HepG2 (cell line): ENCODE results near the gene BIRC7. TPM values are rescaled to one million over a fixed set of nuclear protein-coding genes. Genes with fewer than 3 reads are reported as not detected.

ENCODE experiments used
- ATAC-seq: fragments of 200-7000 bp; cut with Tn5 transposase; 3 replicates; pipeline ENCODE4 v1.9.1; 2020; ENCODE audit warnings: mild to moderate bottlenecking, moderate library complexity
- BruUV-seq: library from RNA; stranded (reverse); fragments of 400-500 nt; replicated peaks from 2 replicates; lab custom pipeline; 2021; lab: Mats Ljungman, UMichigan
- CTCF ChIA-PET: fragments of 300-600 bp; formaldehyde crosslinking; extraction: SDS; loops from one replicate; lab custom pipeline; 2021; ENCODE audit warnings: low total read pairs, inconsistent platforms, low intra/inter-chr PET ratio; lab: Yijun Ruan, JAX
- POLR2A ChIA-PET: fragments of 350-600 bp; sonication (Branson Sonifier 250); formaldehyde crosslinking; loops from one replicate; lab custom pipeline; 2020; ENCODE audit warnings: antibody characterized with exemption, inconsistent platforms; lab: Yijun Ruan, JAX
- DNase-seq: peaks from one replicate; pipeline ENCODE4 v3.0.0-alpha.2; 2015; ENCODE audit warnings: low spot score
- FAIRE-seq: peaks from 3 replicates; lab custom pipeline; 2011; peaks lifted over from hg19 to GRCh38; lab: Jason Lieb, UNC
- H2AFZ ChIP-seq: one replicate; pipeline ENCODE4 v1.6.1; 2011; ENCODE audit warnings: low read length, inconsistent platforms
- H3K27ac ChIP-seq: fragments of 300-600 bp; 3 replicates; pipeline ENCODE4 v1.8.0; 2011; ENCODE audit warnings: mixed run types, mild to moderate bottlenecking, mixed read lengths, low read length, inconsistent platforms; ENCODE audit not compliant: insufficient read depth; ENCODE audit errors: extremely low read length
- H3K27me3 ChIP-seq, 2 experiments: fragments of 200-600 bp in 1 of 2; 2 replicates in 1 of 2; 3 replicates in 1 of 2; pipeline versions ENCODE4 v1.6.0 to v1.8.0; 2011; ENCODE audit warnings: low read length in 2 of 2, mild to moderate bottlenecking in 2 of 2, moderate library complexity in 2 of 2, inconsistent platforms in 1 of 2; ENCODE audit not compliant: insufficient read depth in 2 of 2, control insufficient read depth in 1 of 2
- H3K36me3 ChIP-seq, 2 experiments: fragments of 200-600 bp in 1 of 2; replicated peaks in 1 of 2; 2 replicates in 1 of 2; 3 replicates in 1 of 2; pipeline versions ENCODE4 v1.5.1 to v1.8.0; 2011; ENCODE audit warnings: low read length in 2 of 2, inconsistent platforms in 1 of 2; ENCODE audit not compliant: insufficient read depth in 2 of 2, control insufficient read depth in 1 of 2
- H3K4me1 ChIP-seq: 2 replicates; pipeline ENCODE4 v1.5.1; 2012; ENCODE audit warnings: low read length, inconsistent platforms; ENCODE audit not compliant: insufficient read depth
- H3K4me2 ChIP-seq: 2 replicates; pipeline ENCODE4 v1.6.0; 2011; ENCODE audit warnings: low read depth, low read length, inconsistent platforms
- H3K4me3 ChIP-seq, 3 experiments: fragments of 200-600 bp in 1 of 3; sonication (generic), shearing (Covaris generic) in 1 of 3; replicated peaks in 1 of 3; 2 replicates each; pipeline ENCODE4 v1.5.1; 2011 to 2016; ENCODE audit warnings: low read length in 3 of 3, inconsistent platforms in 2 of 3, low read depth in 2 of 3, mild to moderate bottlenecking in 2 of 3, control low read depth in 1 of 3, mixed read lengths in 1 of 3; ENCODE audit not compliant: insufficient read depth in 1 of 3
- H3K79me2 ChIP-seq: one replicate; pipeline ENCODE4 v1.6.1; 2011; ENCODE audit warnings: low read length, inconsistent platforms; ENCODE audit not compliant: insufficient read depth
- H3K9ac ChIP-seq: 2 replicates; pipeline ENCODE4 v1.6.0; 2011; ENCODE audit warnings: mild to moderate bottlenecking, low read depth, low read length, inconsistent platforms; ENCODE audit not compliant: insufficient read depth
- H3K9me3 ChIP-seq: 2 replicates; pipeline ENCODE4 v1.5.1; 2012; ENCODE audit warnings: mild to moderate bottlenecking, low read length
- H4K20me1 ChIP-seq: 2 replicates; pipeline ENCODE4 v1.6.0; 2011; ENCODE audit warnings: inconsistent platforms, mild to moderate bottlenecking, low read length, moderate library complexity; ENCODE audit not compliant: insufficient read depth
- BHLHE40 ChIP-seq: IDR thresholded peaks from 2 replicates; pipeline ENCODE4 v1.6.1; 2011; ENCODE audit warnings: low read length, improper control_type of control experiment
- BRF2 ChIP-seq: sonication (generic); formaldehyde crosslinking; IDR thresholded peaks from 2 replicates; pipeline ENCODE4 v1.8.1; 2022; ENCODE audit warnings: mild to moderate bottlenecking, missing genetic modification reagents
- CENPX ChIP-seq: sonication (generic); formaldehyde crosslinking; IDR thresholded peaks from 2 replicates; pipeline ENCODE4 v1.9.0; 2021; ENCODE audit warnings: mild to moderate bottlenecking, missing genetic modification reagents, moderate library complexity
- CREB3 ChIP-seq: sonication (generic); formaldehyde crosslinking; IDR thresholded peaks from 2 replicates; pipeline ENCODE4 v1.5.0; 2020; ENCODE audit warnings: missing genetic modification reagents
- GATAD1 ChIP-seq: IDR thresholded peaks from 2 replicates; pipeline ENCODE4 v1.6.1; 2016; ENCODE audit warnings: missing genetic modification reagents, missing compliant biosample characterization
- HIVEP1 ChIP-seq: sonication (generic); formaldehyde crosslinking; IDR thresholded peaks from 2 replicates; pipeline ENCODE4 v1.4.0; 2020; ENCODE audit warnings: mild to moderate bottlenecking, missing genetic modification reagents
- REST ChIP-seq, 2 experiments: IDR thresholded peaks; 2 replicates each; pipeline ENCODE4 v1.6.1; 2011 to 2012; ENCODE audit warnings: low read length in 2 of 2, borderline replicate concordance in 1 of 2, low read depth in 1 of 2, mild to moderate bottlenecking in 1 of 2, moderate library complexity in 1 of 2
- TMF1 ChIP-seq: sonication (generic); formaldehyde crosslinking; IDR thresholded peaks from 2 replicates; pipeline ENCODE4 v1.8.1; 2022; ENCODE audit warnings: low read depth, missing genetic modification reagents
- ZNF326 ChIP-seq: sonication (generic); formaldehyde crosslinking; IDR thresholded peaks from 2 replicates; pipeline ENCODE4 v1.4.0; 2020; ENCODE audit warnings: missing genetic modification reagents, borderline replicate concordance
- ZNF430 ChIP-seq: sonication (generic); formaldehyde crosslinking; IDR thresholded peaks from 2 replicates; pipeline ENCODE4 v1.9.0; 2021; ENCODE audit warnings: mild to moderate bottlenecking, missing genetic modification reagents
- ZNF510 ChIP-seq: sonication (generic); formaldehyde crosslinking; IDR thresholded peaks from 2 replicates; pipeline ENCODE4 v1.4.0; 2020; ENCODE audit warnings: low read depth, mild to moderate bottlenecking, missing genetic modification reagents
- ZNF570 ChIP-seq: sonication (generic); formaldehyde crosslinking; IDR thresholded peaks from 2 replicates; pipeline ENCODE4 v1.4.0; 2020; ENCODE audit warnings: mild to moderate bottlenecking, missing genetic modification reagents, borderline replicate concordance
- ZNF670 ChIP-seq: sonication (generic); formaldehyde crosslinking; IDR thresholded peaks from 2 replicates; pipeline ENCODE4 v1.8.0; 2022; ENCODE audit warnings: mild to moderate bottlenecking, missing genetic modification reagents, borderline replicate concordance
- ZNF780A ChIP-seq: sonication (generic); formaldehyde crosslinking; IDR thresholded peaks from 2 replicates; pipeline ENCODE4 v1.8.0; 2022; ENCODE audit warnings: mild to moderate bottlenecking, missing genetic modification reagents, moderate library complexity
- ZSCAN22 ChIP-seq: sonication (generic); formaldehyde crosslinking; IDR thresholded peaks from 2 replicates; pipeline ENCODE4 v1.4.0; 2020; ENCODE audit warnings: mild to moderate bottlenecking, missing genetic modification reagents
- ZSCAN29 ChIP-seq: sonication (generic); formaldehyde crosslinking; conservative IDR thresholded peaks from 2 replicates; pipeline ENCODE4 v1.4.0; 2020; ENCODE audit warnings: mild to moderate bottlenecking, missing genetic modification reagents
- WGBS: methylation state at CpG from one replicate; pipeline ENCODE4 v1.1.6; 2017; ENCODE audit warnings: low lambda C conversion rate; 5-methylcytosine and 5-hydroxymethylcytosine counted together
- in situ Hi-C: cut with HindIII; loops from 2 replicates; pipeline ENCODE4 v1.10.0; 2017; ENCODE audit warnings: low pct_unique_long_range_greater_than_20kb; ENCODE audit not compliant: extremely low pct_ligation_motif_present
- intact Hi-C: fragments of 100-400 bp; cut with micrococcal nuclease; formaldehyde crosslinking; loops from one replicate; pipeline ENCODE4 v1.10.0; 2022; ENCODE audit not compliant: unreplicated experiment
- polyA plus RNA-seq, 8 experiments: library from polyadenylated mRNA; depleted of rRNA in 3 of 8; stranded (reverse) in 7 of 8; unstranded in 1 of 8; fragments of >200 nt; fragmentation: Illumina TruSeq in 4 of 8; extraction: Trizol in 4 of 8; gene quantifications; 2 replicates each; pipeline versions ENCODE4 v1.2.1 to v1.2.3, GENCODE V29; 2011 to 2016; ENCODE audit warnings: low read depth in 4 of 8, missing spikeins in 1 of 8, mixed read lengths in 1 of 8; ENCODE audit not compliant: insufficient read depth in 1 of 8
- total RNA-seq, 5 experiments: library from RNA; depleted of rRNA; stranded (reverse); fragments of >200 nt; fragmentation: Illumina TruSeq; extraction: Trizol; gene quantifications; 2 replicates each; pipeline ENCODE4 v1.2.3, GENCODE V29; 2016; ENCODE audit warnings: low read depth in 1 of 5

Gene BIRC7
- total and polyA plus RNA-seq, 2 of the 13 experiments (the other 11 are each of a cell fraction or from before 2014, with no cell fraction given), result 0.27 to 5.1 TPM

GRCh38 chr20:63218701-63219446 is 16.8 kb upstream of the BIRC7 start (continued):
- TF ChIP-seq BRF2, result no peak

- DNase-seq, result no peak
- WGBS, result 17% methylated on average over 8 of the region's 8 CpGs
- H3K36me3 ChIP-seq, result peaks cover 0 to 5% of the 10 kb centered on the region in 2 experiments; a peak in 3 of 5 replicates
- no TSS peak for BruUV-seq
- no peak for FAIRE-seq
- no peak for ATAC-seq
- no peak overlapping the region for H2AFZ ChIP-seq
- no peak overlapping the region for H3K4me3 ChIP-seq
- intact Hi-C loops (loop anchor here (5.0 kb wide), 1 partner anchor 37 kb away; no protein-coding TSS in a partner anchor), in situ Hi-C loops (no loop called here)
- peaks cover 10% of the 10 kb centered on the region for H4K20me1 ChIP-seq
- CTCF ChIA-PET, result no interaction called here
- H3K4me1 ChIP-seq, result peaks cover 31% of the 10 kb centered on the region
- POLR2A ChIA-PET, result no interaction called here
- no peaks in the 10 kb centered on the region for H3K9me3 ChIP-seq
- H3K79me2 ChIP-seq, result peaks cover 11% of the 10 kb centered on the region
- no peak overlapping the region for H3K27ac ChIP-seq
- peaks cover 28 to 62% of the 10 kb centered on the region in 2 experiments; a peak in 4 of 5 replicates for H3K27me3 ChIP-seq
- H3K9ac ChIP-seq, result no peak overlapping the region
- no peak overlapping the region for H3K4me2 ChIP-seq
- TF ChIP-seq GATAD1 (CRISPR knock-in tag), result no peak
- TF ChIP-seq CENPX (CRISPR knock-in tag), result no peak
- TF ChIP-seq ZNF780A (CRISPR knock-in tag), result no peak
- no peak for TF ChIP-seq ZSCAN22 (CRISPR knock-in tag)
- no peak for TF ChIP-seq BHLHE40
- no peak for TF ChIP-seq ZNF670 (CRISPR knock-in tag)
- no peak for TF ChIP-seq REST (IDR thresholded peaks at IDR 0.05; ENCODE audit: borderline replicate concordance in 1 of 2, low read depth in 1 of 2, low read length in 2 of 2)
- TF ChIP-seq ZSCAN29 (CRISPR knock-in tag), result no peak
- TF ChIP-seq CREB3 (CRISPR knock-in tag), result no peak
- TF ChIP-seq TMF1 (CRISPR knock-in tag), result no peak
- TF ChIP-seq ZNF430 (CRISPR knock-in tag), result no peak
- TF ChIP-seq HIVEP1, result no peak
- no peak for TF ChIP-seq ZNF510 (CRISPR knock-in tag)
- TF ChIP-seq ZNF326, result no peak
- TF ChIP-seq ZNF570 (CRISPR knock-in tag), result no peak
Observed at GRCh38 chr20:63219447-63219821, 16.3 kb upstream of the BIRC7 start.
